Hematopoietic multipotent progenitor cell treated with erythropoietin and hydrocortisone succinate and interleukin-3 and kit ligand, for 15 days (in vitro differentiated cells): ENCODE measurements around the gene MIX23.

Experiments
- DNase-seq: peaks from one replicate; pipeline ENCODE4 v3.0.0-alpha.2; 2015; ENCODE audit warnings: low spot score

Gene MIX23

GRCh38 chr3:122351612-122352011 lies 31.4 kb downstream of the MIX23 start:
- no peak for DNase-seq

- DNase-seq = no peak
These were observed 32.1 kb downstream of the MIX23 start for GRCh38 chr3:122350814-122351418.

- DNase-seq = no peak
These were observed 33.9 kb downstream of the MIX23 start for GRCh38 chr3:122349171-122349570.

GRCh38 chr3:122343654-122344053 lies 39.4 kb downstream of the MIX23 start:
- DNase-seq = no peak

GRCh38 chr3:122342803-122343202 lies 40.2 kb downstream of the MIX23 start:
- no peak for DNase-seq

GRCh38 chr3:122332551-122332950 lies 50.5 kb downstream of the MIX23 start:
- no peak for DNase-seq

GRCh38 chr3:122331886-122332285 lies 51.1 kb downstream of the MIX23 start:
- DNase-seq = no peak

- DNase-seq = no peak
These were observed 57.3 kb downstream of the MIX23 start for GRCh38 chr3:122325769-122326168.

- DNase-seq = no peak
These were observed 58.1 kb downstream of the MIX23 start, which contains the start of gene CSTA for GRCh38 chr3:122324871-122325323. Gene CSTA (plus strand): TSS chr3:122325248. CDS start chr3:122325293, 45 bp downstream.

GRCh38 chr3:122322095-122323075 lies 60.6 kb downstream of the MIX23 start:
- no peak for DNase-seq

GRCh38 chr3:122318620-122319019 lies 64.4 kb downstream of the MIX23 start:
- no peak for DNase-seq

GRCh38 chr3:122316368-122316767 lies 66.7 kb downstream of the MIX23 start:
- DNase-seq = no peak

- DNase-seq = no peak
These were observed 67.4 kb downstream of the MIX23 start for GRCh38 chr3:122315619-122316018.

GRCh38 chr3:122314228-122314876 lies 68.7 kb downstream of the MIX23 start:
- DNase-seq = no peak

- DNase-seq = no peak
These were observed 69.8 kb downstream of the MIX23 start for GRCh38 chr3:122313281-122313680.

GRCh38 chr3:122312826-122313225 lies 70.2 kb downstream of the MIX23 start:
- no peak for DNase-seq

GRCh38 chr3:122310361-122310760 lies 72.7 kb downstream of the MIX23 start:
- no peak for DNase-seq
